Suppressor macrophage treated with lipopolysaccharide for 4 hours (primary cell): ENCODE data around the gene RASAL1.

ENCODE experiments used
- DNase-seq: peaks from one replicate; pipeline ENCODE4 v3.0.0-alpha.2; 2020

Gene RASAL1

GRCh38 chr12:113055594-113056380 is 79.8 kb downstream of the RASAL1 start:
- no peak for DNase-seq

GRCh38 chr12:113054948-113055486 is 80.5 kb downstream of the RASAL1 start:
- DNase-seq, result no peak

GRCh38 chr12:113052326-113052725 is 83.2 kb downstream of the RASAL1 start:
- no peak for DNase-seq

- DNase-seq, result no peak
Observed at GRCh38 chr12:113051759-113052158, 83.8 kb downstream of the RASAL1 start.

GRCh38 chr12:113050795-113051194 is 84.8 kb downstream of the RASAL1 start:
- no peak for DNase-seq

GRCh38 chr12:113049976-113050742 is 85.4 kb downstream of the RASAL1 start:
- no peak for DNase-seq
